HuH-7.5 (cell line): ENCODE measurements around the gene MPHOSPH6.
"Not testable (repeated sequence)": the region's sequence is repeated elsewhere in the genome, so short reads cannot be mapped to it uniquely, and the experiment has no call there.

Experiments used
- DNase-seq: peaks from one replicate; pipeline ENCODE4 v3.0.0; 2011; ENCODE audit warnings: low spot score

The MPHOSPH6 gene

DNA sequence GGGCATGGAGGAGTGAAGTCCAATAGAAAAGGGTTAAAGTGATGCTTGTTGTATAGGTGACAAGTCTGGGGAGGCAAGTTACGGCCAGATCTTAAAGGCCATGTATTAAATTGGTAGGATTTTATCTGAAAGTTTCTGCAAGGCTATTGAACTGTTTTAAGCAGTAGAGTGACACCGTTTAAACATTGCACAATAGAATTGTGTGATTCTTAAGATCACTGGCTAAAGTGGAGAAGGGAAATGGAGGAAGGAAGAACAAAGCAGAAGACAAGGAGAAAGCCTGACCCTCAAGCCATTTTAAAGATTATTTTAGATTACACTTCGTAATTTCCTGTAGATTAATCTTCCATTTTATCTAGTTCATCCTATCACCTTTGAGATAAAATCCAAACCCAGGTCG, 5.6 kb upstream of the MPHOSPH6 start:
- DNase-seq: no peak

DNA sequence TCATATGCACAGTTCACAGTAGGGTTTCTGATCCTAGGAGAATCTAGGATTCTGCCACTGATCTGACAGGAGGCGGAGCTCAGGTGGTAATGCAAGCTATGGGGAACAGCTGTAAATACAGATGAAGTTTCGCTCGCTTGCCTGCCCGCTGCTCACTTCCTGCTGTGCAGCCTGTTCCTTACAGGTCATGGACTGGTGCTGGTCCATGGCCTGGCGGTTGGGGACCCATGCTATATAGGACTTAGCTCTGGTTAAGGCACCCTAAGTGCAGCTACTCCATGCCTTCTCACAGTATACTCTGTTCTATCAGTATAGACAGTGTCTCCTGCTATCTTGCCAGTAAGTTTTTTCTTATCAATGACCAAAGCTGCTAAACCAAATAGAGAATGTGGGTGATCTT, 2.4 kb downstream of the MPHOSPH6 start:
- DNase-seq: no peak

DNA sequence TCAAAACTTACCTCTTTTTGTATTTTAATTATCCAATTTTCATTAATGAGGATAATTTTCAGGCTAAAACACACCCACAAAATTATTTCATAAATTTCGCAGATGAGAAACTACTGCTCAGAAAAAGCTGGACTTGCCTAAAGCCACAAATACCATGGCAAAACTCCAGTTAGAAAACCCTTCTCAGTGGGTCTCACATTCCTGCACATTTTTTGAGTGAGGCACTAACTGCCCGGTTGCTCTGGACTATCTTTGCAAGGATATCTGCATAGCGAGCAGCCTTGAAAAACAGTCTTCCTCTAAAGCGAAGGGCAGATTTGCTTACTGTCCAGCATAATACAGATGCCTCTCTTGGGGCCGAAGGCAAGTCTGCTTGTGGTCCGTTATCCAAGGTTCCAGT, 9.8 kb downstream of the MPHOSPH6 start:
- DNase-seq: no peak

DNA sequence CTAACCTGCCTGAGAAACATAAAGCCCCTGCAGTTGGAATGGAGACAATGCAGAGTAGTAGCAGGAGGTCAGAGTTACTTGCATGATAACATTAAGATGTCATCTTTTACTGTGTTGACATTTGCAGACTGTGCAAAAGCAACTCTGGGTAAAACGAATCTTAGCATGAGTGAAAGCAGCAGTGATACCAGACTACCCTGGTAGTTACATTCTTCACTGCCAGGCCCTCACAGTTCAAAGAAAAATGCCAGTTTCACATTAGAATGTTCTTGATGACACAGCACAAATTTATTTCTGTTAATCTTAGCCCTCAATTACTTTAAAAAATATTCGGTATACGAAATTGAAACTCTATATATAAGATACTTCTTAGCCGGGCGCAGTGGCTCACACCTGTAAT, 12.2 kb downstream of the MPHOSPH6 start:
- DNase-seq: no peak

DNA sequence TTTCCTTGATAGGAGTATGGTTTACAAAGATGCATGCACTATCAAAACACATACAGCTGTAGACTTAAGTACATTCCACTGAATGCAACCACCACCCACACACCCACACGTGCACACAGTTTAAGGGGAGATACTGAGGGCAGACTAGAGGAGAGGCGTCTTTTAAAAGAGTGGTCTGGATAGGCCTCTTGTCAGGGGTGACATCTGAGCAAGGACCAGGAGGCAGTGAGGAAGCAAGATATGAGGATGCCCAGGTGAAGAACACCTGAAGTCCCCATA, 12.6 kb downstream of the MPHOSPH6 start:
- no peak for DNase-seq

GRCh38 chr16:82156761-82157533, 13.1 kb downstream of the MPHOSPH6 start:
- DNase-seq: no peak

DNA sequence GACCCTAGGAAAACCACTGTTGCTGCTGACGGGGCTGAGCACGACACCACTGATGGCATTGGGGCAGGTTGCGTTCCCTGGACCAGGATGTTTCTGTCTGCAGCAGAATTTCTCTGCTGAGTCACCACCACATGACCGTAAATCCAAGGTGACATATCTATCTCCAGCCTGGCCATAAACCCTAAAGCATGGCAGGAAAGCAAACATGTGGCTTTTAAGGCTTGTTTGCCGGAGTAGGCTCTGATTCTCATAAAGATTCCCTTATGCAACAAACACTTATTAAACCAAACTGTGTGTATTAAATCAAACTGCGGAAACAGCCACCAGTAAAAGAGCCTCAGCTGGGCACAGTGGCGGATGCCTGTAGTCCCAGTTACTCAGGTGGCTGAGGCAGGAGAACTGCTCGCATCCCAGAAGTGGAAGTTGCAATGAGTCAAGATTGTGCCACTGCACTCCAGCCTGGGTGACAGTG, 17.3 kb downstream of the MPHOSPH6 start:
- DNase-seq: peak; percentile 44

DNA sequence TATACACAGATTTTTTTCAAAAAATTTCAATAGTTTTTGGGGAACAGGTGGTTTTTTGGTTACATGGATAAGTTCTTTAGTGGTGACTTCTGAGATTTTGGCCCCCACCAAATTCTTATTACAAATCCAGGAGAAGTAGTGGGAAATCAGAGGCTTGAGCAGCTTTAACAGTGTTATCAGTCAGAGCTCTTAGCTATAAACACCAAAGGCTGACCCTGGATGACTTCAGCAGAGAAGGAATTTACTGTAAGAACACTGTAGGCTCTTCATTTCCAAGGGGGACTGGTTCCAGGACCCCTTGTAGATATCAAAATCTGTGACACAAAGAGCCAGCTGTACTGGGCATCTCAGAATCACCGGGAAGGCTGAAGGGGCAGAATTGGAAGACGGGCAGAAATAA, 17.8 kb downstream of the MPHOSPH6 start:
- DNase-seq: no peak

DNA sequence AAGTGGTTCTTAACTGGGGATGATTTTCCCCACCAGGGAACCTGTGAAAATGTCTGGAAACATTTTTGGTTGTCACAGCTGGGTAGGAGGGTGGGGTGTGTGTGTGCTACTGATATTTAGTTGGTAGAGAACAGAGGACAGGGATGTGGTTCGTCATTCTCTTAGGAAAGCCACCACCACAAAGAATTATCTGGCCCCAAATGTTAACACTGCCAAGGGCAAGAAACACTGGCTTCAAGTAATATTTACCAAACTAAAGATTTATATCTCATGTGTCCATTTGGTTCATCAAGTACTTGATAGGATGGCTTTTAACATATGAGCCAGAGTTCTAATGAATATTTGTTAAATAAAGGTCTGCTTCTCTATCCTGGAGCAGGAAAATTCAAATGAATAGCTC, 19.5 kb downstream of the MPHOSPH6 start:
- no peak for DNase-seq

GRCh38 chr16:82149536-82149935, 20.5 kb downstream of the MPHOSPH6 start:
- DNase-seq: no peak

DNA sequence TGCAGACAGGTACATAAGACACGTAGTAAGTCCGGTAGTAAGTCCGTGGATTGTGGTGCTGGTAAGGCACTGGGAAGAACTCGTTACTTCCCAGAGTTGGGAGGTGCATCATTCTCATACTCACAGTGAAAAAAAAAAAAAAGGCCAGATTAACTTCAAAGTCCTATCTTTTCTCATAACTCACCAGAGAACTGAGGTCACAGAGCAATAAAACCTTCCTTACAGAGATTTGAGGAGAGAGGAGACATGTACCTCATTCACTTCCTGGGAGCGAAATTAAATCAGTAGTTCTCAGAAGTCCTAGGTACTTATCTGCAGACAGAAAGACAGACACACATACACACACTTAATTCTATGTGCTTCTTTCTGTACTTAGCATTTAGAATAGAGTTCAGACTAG, 22.5 kb downstream of the MPHOSPH6 start:
- no peak for DNase-seq

GRCh38 chr16:82146957-82147356, 23.1 kb downstream of the MPHOSPH6 start:
- no peak for DNase-seq

DNA sequence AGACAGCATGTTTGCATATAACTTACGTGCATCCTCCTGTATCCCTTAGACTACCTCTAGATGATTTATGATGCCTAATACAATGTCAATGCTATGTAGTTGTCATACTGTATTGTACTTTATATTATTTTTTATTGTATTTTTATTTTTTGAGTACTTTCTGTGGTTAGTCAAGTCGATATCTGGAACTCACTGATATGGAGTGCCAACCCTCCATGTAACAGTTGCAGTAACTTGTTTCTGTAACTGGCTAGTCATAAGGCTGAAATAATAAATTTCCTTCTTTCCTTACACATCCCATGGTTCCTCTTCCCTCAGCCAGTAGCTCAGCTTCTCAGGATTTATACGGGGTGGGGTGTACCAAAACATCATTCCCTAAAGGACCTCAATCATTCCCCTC, 23.5 kb downstream of the MPHOSPH6 start:
- no peak for DNase-seq

GRCh38 chr16:82139286-82139571, 30.8 kb downstream of the MPHOSPH6 start:
- not testable (repeated sequence) for DNase-seq

GRCh38 chr16:82138478-82139285, 31.3 kb downstream of the MPHOSPH6 start:
- no peak for DNase-seq

DNA sequence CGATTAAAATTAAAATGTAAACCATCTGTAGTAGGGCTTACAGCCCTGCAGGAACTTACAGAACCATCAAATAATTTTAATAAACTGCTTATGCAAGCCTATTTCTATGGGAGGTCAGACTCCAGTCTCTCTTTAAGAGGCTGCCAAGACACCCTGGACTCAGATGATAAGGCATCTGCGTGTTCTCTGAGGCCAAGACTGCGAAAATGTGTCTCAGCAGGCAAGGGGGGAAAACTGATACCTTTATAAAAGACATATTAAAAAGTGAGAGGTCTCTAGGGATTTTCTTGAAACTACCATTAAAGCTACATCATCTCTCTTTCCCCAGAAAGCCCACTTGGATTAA, 32.2 kb downstream of the MPHOSPH6 start:
- no peak for DNase-seq

GRCh38 chr16:82136956-82137821, 32.8 kb downstream of the MPHOSPH6 start:
- no peak for DNase-seq

- DNase-seq: peak; percentile 56
These were observed 34.2 kb downstream of the MPHOSPH6 start for GRCh38 chr16:82135844-82136243.

DNA sequence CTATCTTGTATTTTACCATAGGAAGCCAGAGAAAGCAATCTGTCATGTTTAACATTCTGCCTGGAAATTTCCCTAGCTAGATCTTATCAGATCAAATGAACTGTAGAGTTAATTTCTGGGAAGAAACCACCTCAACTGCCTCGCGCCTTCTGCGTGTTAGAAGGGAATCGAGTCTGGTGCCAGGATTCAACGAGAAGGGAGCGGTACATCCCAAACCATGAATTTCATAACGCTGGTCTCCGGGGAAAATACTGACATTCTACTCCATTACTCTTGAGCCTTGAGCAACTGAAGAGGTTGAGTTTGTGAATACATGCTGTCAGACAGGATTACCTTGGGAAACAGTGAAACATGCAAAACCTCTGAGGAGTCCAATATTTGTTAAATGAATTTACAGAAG, 35.2 kb downstream of the MPHOSPH6 start:
- DNase-seq: no peak

DNA sequence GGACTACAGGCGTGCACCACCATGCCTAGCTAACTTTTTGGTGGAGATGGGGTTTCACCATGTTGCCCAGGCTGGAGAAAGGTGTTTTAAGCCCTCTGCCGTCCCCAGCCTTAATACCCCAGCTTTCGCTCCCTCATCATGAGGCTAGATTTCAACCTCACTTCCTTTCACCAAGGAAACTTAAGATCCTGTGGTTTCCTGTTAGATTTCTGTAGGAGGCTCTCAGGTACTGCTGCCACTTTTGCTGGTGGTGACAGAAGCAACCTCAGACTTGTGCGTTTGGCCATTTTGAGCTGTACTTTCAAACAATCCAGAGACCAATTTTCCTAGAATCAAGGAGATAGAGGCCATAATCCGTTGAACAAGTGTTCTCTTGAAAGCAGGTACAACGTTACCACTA, 36.2 kb downstream of the MPHOSPH6 start:
- no peak for DNase-seq

DNA sequence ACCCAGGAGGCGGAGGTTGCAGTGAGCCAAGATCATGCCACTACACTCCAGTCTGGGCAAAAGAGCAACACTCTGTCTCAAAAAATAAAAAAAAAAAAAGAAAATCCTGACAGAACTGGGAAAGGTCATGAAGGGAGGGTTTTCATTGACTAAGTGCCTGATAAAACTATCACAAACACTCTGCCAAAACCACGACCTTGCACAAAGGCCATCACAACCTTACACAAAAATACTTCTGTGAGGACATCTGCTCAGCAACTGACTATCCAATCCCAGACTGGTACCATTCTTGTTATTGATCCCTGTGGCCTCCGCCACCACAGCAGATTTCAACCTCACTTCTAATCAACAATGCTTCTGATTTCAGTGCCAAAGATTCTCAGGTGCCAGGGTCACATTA, 40.1 kb downstream of the MPHOSPH6 start:
- DNase-seq: no peak

DNA sequence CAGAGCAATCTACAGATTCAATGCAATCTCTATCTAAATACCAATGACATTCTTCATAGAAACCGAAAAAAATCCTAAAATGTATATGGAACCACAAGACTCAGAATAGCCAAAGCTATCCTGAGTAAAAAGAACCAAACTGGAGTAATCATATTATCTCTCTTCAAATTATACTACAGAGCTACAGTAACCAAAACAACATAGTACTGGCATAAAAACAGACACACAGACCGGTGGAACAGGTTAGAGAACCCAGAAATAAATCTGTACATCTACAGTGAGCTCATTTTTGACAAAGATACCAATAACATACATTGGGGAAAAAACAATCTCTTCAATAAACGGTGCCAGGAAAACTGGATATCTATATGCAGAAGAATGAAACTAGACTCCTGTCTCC, 45.4 kb downstream of the MPHOSPH6 start:
- no peak for DNase-seq

- no peak for DNase-seq
These were observed 50.6 kb downstream of the MPHOSPH6 start for GRCh38 chr16:82119405-82119804.
